Keratinocyte (primary cell): ENCODE data around the gene ABITRAM. TPM values are rescaled to one million over a fixed set of nuclear protein-coding genes. Genes with fewer than 3 reads are reported as not detected.
A peak's percentile ranks its signal among the peaks of the same experiment; 100 is the strongest.

Experiments used
- DNase-seq: peaks from one replicate; pipeline ENCODE4 v3.0.0-alpha.2; 2011; ENCODE audit warnings: low read depth, missing footprints, low spot score
- FAIRE-seq: peaks from 2 replicates; lab custom pipeline; 2011; peaks lifted over from hg19 to GRCh38; lab: Jason Lieb, UNC
- H2AFZ ChIP-seq: 2 replicates; pipeline ENCODE4 v1.6.0; 2012; ENCODE audit warnings: low read length, control low read depth, inconsistent platforms; ENCODE audit not compliant: control insufficient read depth
- H3K27ac ChIP-seq: 2 replicates; pipeline ENCODE4 v1.5.1; 2011; ENCODE audit warnings: low read length; ENCODE audit not compliant: control insufficient read depth, insufficient read depth
- H3K27me3 ChIP-seq: 3 replicates; pipeline ENCODE4 v1.6.0; 2011; ENCODE audit warnings: low read length; ENCODE audit not compliant: control insufficient read depth, insufficient read depth; ENCODE audit errors: extremely low read depth
- H3K36me3 ChIP-seq, 2 experiments: 2 replicates in 1 of 2; 3 replicates in 1 of 2; pipeline ENCODE4 v1.5.1; 2011; ENCODE audit warnings: low read length in 2 of 2, mild to moderate bottlenecking in 1 of 2; ENCODE audit not compliant: control insufficient read depth in 2 of 2, insufficient read depth in 2 of 2; ENCODE audit errors: extremely low read depth in 1 of 2
- H3K4me1 ChIP-seq: 3 replicates; pipeline ENCODE4 v1.5.1; 2011; ENCODE audit warnings: low read length; ENCODE audit not compliant: control insufficient read depth, insufficient read depth; ENCODE audit errors: extremely low read depth
- H3K4me2 ChIP-seq: 3 replicates; pipeline ENCODE4 v1.6.0; 2011; ENCODE audit warnings: low read depth, low read length; ENCODE audit not compliant: control insufficient read depth, insufficient read depth; ENCODE audit errors: extremely low read depth
- H3K4me3 ChIP-seq, 3 experiments: fragments of 200-600 bp in 1 of 3; sonication (generic) in 1 of 3; 2 replicates in 2 of 3; 3 replicates in 1 of 3; pipeline ENCODE4 v1.5.1; 2011 to 2016; ENCODE audit warnings: low read length in 3 of 3, mild to moderate bottlenecking in 3 of 3, control low read depth in 2 of 3, inconsistent platforms in 1 of 3, low read depth in 1 of 3, mixed read lengths in 1 of 3, mixed run types in 1 of 3, moderate library complexity in 1 of 3; ENCODE audit not compliant: control insufficient read depth in 2 of 3, insufficient read depth in 2 of 3; ENCODE audit errors: extremely low read depth in 1 of 3
- H3K79me2 ChIP-seq: 2 replicates; pipeline ENCODE4 v1.6.0; 2012; ENCODE audit warnings: low read length; ENCODE audit not compliant: control insufficient read depth, insufficient read depth
- H3K9ac ChIP-seq: 3 replicates; pipeline ENCODE4 v1.6.0; 2011; ENCODE audit warnings: low read length; ENCODE audit not compliant: control insufficient read depth, insufficient read depth; ENCODE audit errors: extremely low read depth
- H3K9me1 ChIP-seq: 3 replicates; pipeline ENCODE4 v1.6.0; 2011; ENCODE audit warnings: low read length; ENCODE audit not compliant: control insufficient read depth, insufficient read depth; ENCODE audit errors: extremely low read depth
- H3K9me3 ChIP-seq: 2 replicates; pipeline ENCODE4 v1.5.1; 2012; ENCODE audit warnings: low read depth, low read length; ENCODE audit not compliant: control insufficient read depth
- H4K20me1 ChIP-seq: 3 replicates; pipeline ENCODE4 v1.6.0; 2011; ENCODE audit warnings: low read length; ENCODE audit not compliant: control insufficient read depth, insufficient read depth; ENCODE audit errors: extremely low read depth
- CTCF ChIP-seq, 3 experiments: IDR thresholded peaks in 1 of 3; conservative IDR thresholded peaks in 1 of 3; optimal IDR thresholded peaks in 1 of 3; 2 replicates in 2 of 3; 3 replicates in 1 of 3; pipeline versions ENCODE3 to v1.5.1; 2011; ENCODE audit warnings: low read length in 3 of 3, mild to moderate bottlenecking in 3 of 3, moderate library complexity in 2 of 3, control low read depth in 1 of 3, inconsistent platforms in 1 of 3; ENCODE audit not compliant: insufficient read depth in 2 of 3; ENCODE audit errors: extremely low read depth in 1 of 3
- EZH2 ChIP-seq: IDR thresholded peaks from one replicate; pipeline ENCODE4 v1.6.1; 2012; ENCODE audit warnings: inconsistent platforms, mild to moderate bottlenecking, low read length, moderate library complexity
- dilution Hi-C: fragments of 300-500 bp; cut with MboI; formaldehyde crosslinking; loops from one replicate; pipeline ENCODE4 v1.7.0; 2020; ENCODE audit warnings: low sequenced_read_pairs; ENCODE audit not compliant: extremely low pct_ligation_motif_present
- polyA plus RNA-seq, 5 experiments: library from polyadenylated mRNA; depleted of rRNA in 3 of 5; stranded (reverse) in 3 of 5; stranded (forward) in 1 of 5; unstranded in 1 of 5; fragments of >200 nt; gene quantifications; 1 replicate in 1 of 5; 2 replicates in 3 of 5; 3 replicates in 1 of 5; pipeline versions ENCODE4 v1.2.1 to v1.2.3, GENCODE V29; 2011 to 2012; ENCODE audit warnings: missing spikeins in 2 of 5, low read depth in 1 of 5, low replicate concordance in 1 of 5

The ABITRAM gene
- polyA plus RNA-seq, 1 donor (not counting 4 experiments of a cell fraction or from before 2014, with no cell fraction given), result 30.5 TPM

GRCh38 chr9:108911820-108912219 lies 22.4 kb upstream of the ABITRAM start:
- H3K4me1 ChIP-seq, result no peaks in the 10 kb centered on the region
- H3K4me2 ChIP-seq, result no peak overlapping the region
- dilution Hi-C loops, result no loop called here
- no peaks in the 10 kb centered on the region for H3K9me1 ChIP-seq
- TF ChIP-seq EZH2 (no peak), CTCF (optimal IDR thresholded peaks at IDR 0.05 in 1 of 3, IDR thresholded peaks at IDR 0.05 in 1 of 3, conservative IDR thresholded peaks at IDR 0.05 in 1 of 3; ENCODE audit: extremely low read depth in 1 of 3, insufficient read depth in 2 of 3, low read length in 3 of 3) (no peak)
- H3K27me3 ChIP-seq, result no peaks in the 10 kb centered on the region
- no peak overlapping the region for H3K4me3 ChIP-seq
- DNase-seq, result no peak
- H4K20me1 ChIP-seq, result no peaks in the 10 kb centered on the region
- no peak overlapping the region for H3K27ac ChIP-seq
- no peak overlapping the region for H2AFZ ChIP-seq
- H3K79me2 ChIP-seq, result no peaks in the 10 kb centered on the region
- no peaks in the 10 kb centered on the region for H3K9me3 ChIP-seq
- peaks cover 23 to 43% of the 10 kb centered on the region in 2 experiments for H3K36me3 ChIP-seq
- FAIRE-seq, result no peak
- no peak overlapping the region for H3K9ac ChIP-seq

DNA sequence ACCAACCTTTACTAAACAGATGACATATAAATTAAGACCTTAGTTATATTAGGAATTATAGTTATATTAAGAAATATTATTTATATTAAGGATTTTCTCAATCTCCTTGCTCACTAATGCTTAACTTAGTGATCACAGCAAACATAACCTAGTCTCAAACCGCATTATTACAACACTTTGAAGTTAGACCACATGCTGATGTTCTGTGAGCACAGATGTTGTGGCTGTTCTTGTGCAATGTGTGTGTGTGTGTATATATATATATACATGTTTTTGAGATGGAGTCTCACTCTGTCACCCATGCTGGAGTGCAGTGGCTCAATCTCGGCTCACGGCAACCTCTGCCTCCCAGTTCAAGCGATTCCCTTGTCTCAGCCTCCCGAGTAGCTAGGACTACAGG lies 20.8 kb upstream of the ABITRAM start:
- no peak overlapping the region for H3K4me3 ChIP-seq
- no peaks in the 10 kb centered on the region for H3K9me1 ChIP-seq
- H2AFZ ChIP-seq, result no peak overlapping the region
- dilution Hi-C loops, result no loop called here
- H3K9ac ChIP-seq, result no peak overlapping the region
- no peaks in the 10 kb centered on the region for H3K4me1 ChIP-seq
- H4K20me1 ChIP-seq, result no peaks in the 10 kb centered on the region
- peak; percentile 32 for FAIRE-seq
- TF ChIP-seq CTCF (optimal IDR thresholded peaks at IDR 0.05 in 1 of 3, IDR thresholded peaks at IDR 0.05 in 1 of 3, conservative IDR thresholded peaks at IDR 0.05 in 1 of 3; ENCODE audit: extremely low read depth in 1 of 3, insufficient read depth in 2 of 3, low read length in 3 of 3) (no peak), EZH2 (no peak)
- no peak overlapping the region for H3K4me2 ChIP-seq
- peaks cover 25 to 33% of the 10 kb centered on the region in 2 experiments for H3K36me3 ChIP-seq
- H3K27me3 ChIP-seq, result no peaks in the 10 kb centered on the region
- DNase-seq, result no peak
- H3K9me3 ChIP-seq, result no peaks in the 10 kb centered on the region
- H3K79me2 ChIP-seq, result no peaks in the 10 kb centered on the region
- H3K27ac ChIP-seq, result no peak overlapping the region
